CMK (cell line): ENCODE measurements around the gene FGFR3.

ENCODE experiments used
- DNase-seq: peaks from one replicate; pipeline ENCODE4 v3.0.0-alpha.2; 2010; ENCODE audit warnings: low read depth

Gene FGFR3

GRCh38 chr4:1756893-1757779 is 36.0 kb upstream of the FGFR3 start:
- no peak for DNase-seq

- no peak for DNase-seq
Measured at GRCh38 chr4:1757836-1758235, 35.3 kb upstream of the FGFR3 start.

GRCh38 chr4:1758306-1759121 is 34.6 kb upstream of the FGFR3 start:
- no peak for DNase-seq

- DNase-seq = no peak
Measured at GRCh38 chr4:1759170-1759817, 33.8 kb upstream of the FGFR3 start.

GRCh38 chr4:1759818-1760223 is 33.3 kb upstream of the FGFR3 start:
- DNase-seq = no peak

- DNase-seq = no peak
Measured at GRCh38 chr4:1760521-1761071, 32.5 kb upstream of the FGFR3 start.

GRCh38 chr4:1761130-1761689 is 31.9 kb upstream of the FGFR3 start:
- DNase-seq = no peak

GRCh38 chr4:1762264-1763010 is 30.7 kb upstream of the FGFR3 start:
- DNase-seq = no peak

GRCh38 chr4:1763070-1763549 is 30.0 kb upstream of the FGFR3 start:
- no peak for DNase-seq

GRCh38 chr4:1763550-1764080 is 29.5 kb upstream of the FGFR3 start:
- DNase-seq = no peak

- DNase-seq = no peak
Measured at GRCh38 chr4:1764670-1765069, 28.4 kb upstream of the FGFR3 start.

GRCh38 chr4:1765409-1766072 is 27.6 kb upstream of the FGFR3 start:
- no peak for DNase-seq

GRCh38 chr4:1766106-1767060 is 26.7 kb upstream of the FGFR3 start:
- no peak for DNase-seq

GRCh38 chr4:1767061-1767769 is 25.9 kb upstream of the FGFR3 start:
- DNase-seq = no peak

- no peak for DNase-seq
Measured at GRCh38 chr4:1767770-1768366, 25.2 kb upstream of the FGFR3 start.

GRCh38 chr4:1768367-1769034 is 24.6 kb upstream of the FGFR3 start:
- no peak for DNase-seq

- DNase-seq = no peak
Measured at GRCh38 chr4:1769692-1770091, 23.4 kb upstream of the FGFR3 start.
